Activated naive CD4-positive, alpha-beta T cell treated with Interleukin-2 at 50 U/mL for 16 hours (primary cell): ENCODE results near the gene MAST4.

Experiments used
- DNase-seq: peaks from one replicate; pipeline ENCODE4 v3.0.0-alpha.2; 2020

The MAST4 gene

DNA sequence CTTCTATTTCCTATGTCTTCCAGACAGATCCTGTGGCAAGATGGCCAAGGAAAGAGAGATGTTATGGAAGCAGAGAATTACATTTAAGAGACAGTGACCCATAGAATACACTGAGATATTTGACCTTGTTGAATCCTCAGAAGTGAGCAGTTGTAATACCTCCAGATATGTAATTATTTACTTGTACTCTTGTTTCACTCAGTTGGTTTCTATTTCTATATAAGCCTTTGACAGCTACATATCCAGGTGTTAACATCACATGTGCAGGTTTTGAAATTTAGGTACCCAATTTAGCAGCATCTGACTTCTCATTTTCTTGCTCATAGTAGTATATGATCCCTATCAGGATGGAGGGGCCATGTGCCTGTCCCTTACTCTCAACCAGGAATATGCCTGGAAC is 330.9 kb downstream of the MAST4 start:
- no peak for DNase-seq

DNA sequence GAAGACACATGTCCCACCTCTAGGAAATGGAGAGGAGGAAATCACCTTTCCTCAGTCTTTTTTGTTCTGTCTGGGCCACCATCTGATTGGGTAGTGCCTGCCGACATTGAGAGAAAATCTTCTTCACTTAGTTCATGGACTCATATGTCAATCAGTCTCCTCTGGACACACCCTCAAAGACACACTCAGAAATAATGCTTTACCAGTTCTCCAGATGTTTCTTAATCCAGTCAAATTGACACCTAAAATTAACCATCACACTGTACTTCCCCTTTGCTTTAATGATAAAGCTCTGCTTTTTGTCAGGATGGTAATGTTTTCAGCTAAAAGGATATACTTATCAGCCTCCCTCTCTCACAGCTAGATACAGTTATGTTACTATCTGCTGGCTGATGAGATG is 333.1 kb downstream of the MAST4 start:
- DNase-seq, result no peak

GRCh38 chr5:66929995-66930394 is 333.8 kb downstream of the MAST4 start:
- no peak for DNase-seq

DNA sequence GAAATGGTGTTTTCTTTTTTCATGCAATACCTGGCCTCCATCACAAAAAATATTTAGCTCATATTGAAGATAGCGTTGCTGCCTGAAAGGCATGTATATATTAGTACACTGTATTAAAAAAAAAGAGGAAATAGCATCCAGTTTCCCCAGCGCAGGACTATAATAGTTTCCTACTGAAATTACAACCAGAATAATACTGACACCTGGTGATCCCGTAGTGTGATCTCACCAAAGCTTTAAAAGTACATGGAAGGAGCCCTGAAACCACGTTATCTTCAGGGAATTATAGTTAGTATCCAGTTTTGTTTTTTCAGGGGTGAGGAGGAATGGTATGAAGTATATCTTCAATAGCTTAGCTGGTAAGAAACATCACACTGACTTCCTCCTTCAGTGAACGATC is 335.5 kb downstream of the MAST4 start:
- DNase-seq, result no peak

- DNase-seq, result no peak
Observed at GRCh38 chr5:66932457-66932856, 336.3 kb downstream of the MAST4 start.

- DNase-seq, result no peak
Observed at GRCh38 chr5:66933066-66933465, 336.9 kb downstream of the MAST4 start.

- no peak for DNase-seq
Observed at GRCh38 chr5:66939094-66939493, 342.9 kb downstream of the MAST4 start.

GRCh38 chr5:66945389-66946349 is 349.5 kb downstream of the MAST4 start:
- peak; percentile 5 for DNase-seq

GRCh38 chr5:66947458-66947857 is 351.3 kb downstream of the MAST4 start:
- DNase-seq, result no peak

GRCh38 chr5:66949066-66949465 is 352.9 kb downstream of the MAST4 start:
- DNase-seq, result no peak

DNA sequence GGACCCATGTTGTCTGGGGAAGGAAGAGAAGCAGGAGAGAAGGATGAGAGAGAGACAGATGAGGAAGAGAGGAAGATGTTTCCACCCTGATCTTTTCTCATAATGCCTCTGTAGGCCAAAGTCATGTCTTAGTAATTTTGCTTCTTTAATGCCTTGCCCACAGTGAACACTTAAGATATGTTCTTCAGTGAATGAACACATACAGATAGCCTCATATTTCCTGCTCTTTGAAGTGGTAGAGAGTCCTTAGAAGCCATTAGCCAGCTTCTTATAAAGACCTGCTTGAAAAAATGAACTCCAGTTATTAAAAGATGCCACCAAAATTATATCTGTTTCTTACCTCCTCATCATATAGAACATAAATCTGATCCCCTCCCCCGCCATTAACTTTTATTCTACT is 356.0 kb downstream of the MAST4 start:
- DNase-seq, result no peak

DNA sequence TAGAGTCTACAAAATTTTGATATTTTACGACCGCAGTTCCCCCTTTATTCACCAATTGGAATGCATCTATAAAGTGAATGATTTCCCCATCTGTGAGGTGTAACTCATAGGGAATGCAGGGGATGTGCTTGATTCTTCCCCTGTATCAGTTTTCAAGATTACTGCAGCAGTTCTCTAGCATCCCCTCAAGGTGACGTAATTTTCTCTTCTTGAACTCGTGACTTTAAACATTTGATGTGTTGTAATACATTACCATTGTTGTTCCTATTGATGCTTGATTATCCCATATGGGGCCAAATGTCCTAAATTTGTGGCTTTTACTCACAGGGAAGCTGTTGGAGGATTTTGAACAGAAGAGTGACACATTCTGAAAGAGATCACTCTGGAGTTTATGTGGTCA is 360.2 kb downstream of the MAST4 start:
- no peak for DNase-seq

- DNase-seq, result no peak
Observed at GRCh38 chr5:66958201-66958979, 362.2 kb downstream of the MAST4 start.

DNA sequence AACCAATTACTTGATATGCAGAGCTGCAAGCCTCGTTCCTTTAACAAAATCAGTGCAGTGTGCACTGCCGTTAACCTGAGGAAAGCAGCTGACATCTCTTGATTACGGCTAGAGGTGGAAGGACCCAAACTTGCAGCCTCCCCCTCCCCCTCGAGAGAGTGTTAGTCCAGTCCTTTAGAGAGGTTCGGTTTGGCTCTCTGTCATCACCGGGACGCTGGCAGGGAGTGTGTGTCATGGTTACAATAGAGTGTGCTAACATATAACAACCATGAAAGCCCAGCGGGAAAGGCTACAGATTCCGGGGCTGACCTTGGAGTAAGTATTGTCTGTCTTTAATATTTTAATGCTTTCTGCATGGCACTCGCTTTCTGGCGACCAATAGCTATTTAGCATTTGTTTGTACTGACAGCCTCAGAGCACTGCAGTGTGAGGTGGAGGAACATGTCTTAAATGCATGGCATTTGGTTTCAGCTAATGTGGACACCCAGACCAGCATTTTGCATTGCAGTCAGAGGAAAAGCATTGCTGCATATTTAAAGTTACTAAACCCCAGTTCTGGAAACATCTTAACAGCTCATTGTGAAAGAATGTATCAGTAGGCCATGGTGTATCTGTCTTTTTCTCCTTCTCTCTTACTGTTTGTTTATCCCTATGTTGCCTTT is 362.9 kb downstream of the MAST4 start:
- no peak for DNase-seq

DNA sequence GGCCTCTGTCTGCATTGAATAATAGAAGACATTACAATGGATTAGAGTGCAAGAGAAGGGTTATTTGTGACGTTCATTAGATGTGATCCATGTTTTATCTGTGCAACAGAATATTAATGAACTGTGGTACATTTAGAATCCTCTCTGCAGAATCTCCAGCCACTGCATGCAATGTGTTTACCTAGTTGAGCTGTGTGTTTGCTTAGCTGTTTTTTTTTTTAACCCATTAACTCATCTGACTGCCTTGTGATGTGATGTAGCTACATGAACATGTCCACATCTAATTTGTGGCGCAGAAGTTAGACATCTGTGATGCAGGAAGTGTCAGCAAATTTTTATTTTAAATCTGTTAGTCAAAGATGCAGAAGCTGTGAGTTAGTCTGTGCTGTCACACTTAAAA is 363.5 kb downstream of the MAST4 start:
- no peak for DNase-seq

DNA sequence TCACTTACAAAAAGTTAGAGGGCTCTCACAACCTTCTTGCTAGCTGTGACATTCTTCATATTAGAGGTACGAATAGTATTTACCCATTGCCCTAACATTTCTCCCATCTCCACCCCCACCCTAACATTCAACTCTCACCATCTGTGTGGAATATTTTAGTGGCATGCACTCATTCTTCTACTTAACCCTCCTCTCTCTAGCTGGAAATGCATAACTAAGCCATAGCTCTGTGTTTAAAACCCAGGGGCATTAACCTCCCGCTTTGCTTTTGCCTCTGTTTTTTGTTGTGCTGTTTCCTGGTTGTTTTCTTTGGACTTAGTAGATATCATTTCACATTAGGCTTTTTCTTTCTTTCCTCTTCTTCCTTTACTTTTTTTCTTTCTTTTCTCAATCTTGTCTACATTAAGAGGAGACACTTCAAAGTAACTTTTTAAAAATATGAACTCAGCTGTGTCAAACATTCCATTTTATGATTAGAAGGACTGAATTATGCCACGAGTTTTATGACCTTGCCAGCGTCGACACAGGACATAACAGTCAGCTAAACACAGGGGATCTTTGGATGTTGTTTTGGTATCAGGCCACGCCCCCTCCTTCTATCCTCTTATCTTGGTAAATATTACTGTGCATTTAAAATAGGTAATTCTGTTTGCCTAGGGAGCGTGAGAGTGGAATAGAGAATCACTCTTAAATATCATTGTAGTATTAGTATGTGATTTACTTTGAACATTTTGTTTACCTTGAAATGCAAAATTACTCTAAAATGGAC is 364.4 kb downstream of the MAST4 start:
- no peak for DNase-seq

GRCh38 chr5:66963559-66963971 is 367.4 kb downstream of the MAST4 start:
- DNase-seq, result no peak

- DNase-seq, result no peak
Observed at GRCh38 chr5:66966439-66966838, 370.2 kb downstream of the MAST4 start.

DNA sequence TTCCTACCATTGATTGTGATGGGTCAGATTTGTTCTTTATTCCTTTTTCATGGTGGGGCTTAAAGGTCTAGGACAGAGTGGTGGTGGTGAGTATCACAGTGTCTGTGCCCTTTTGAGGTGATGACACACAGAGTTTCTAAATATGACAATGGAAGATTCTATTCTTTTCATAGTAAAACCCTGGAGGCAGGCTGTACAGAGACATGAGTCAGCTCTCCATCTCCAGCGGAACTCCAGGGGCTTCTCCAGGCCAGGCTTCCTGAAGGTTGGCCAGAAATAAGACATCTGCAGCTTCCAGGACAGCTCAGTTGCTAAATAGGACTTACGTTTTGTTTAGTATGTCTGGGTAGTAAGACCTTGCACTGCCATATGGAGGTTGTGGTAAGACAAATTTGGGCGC is 370.9 kb downstream of the MAST4 start:
- DNase-seq, result no peak

- DNase-seq, result no peak
Observed at GRCh38 chr5:66967826-66968262, 371.7 kb downstream of the MAST4 start.

GRCh38 chr5:66969484-66969883 is 373.3 kb downstream of the MAST4 start:
- DNase-seq, result no peak

GRCh38 chr5:66969963-66970362 is 373.8 kb downstream of the MAST4 start:
- DNase-seq, result no peak

DNA sequence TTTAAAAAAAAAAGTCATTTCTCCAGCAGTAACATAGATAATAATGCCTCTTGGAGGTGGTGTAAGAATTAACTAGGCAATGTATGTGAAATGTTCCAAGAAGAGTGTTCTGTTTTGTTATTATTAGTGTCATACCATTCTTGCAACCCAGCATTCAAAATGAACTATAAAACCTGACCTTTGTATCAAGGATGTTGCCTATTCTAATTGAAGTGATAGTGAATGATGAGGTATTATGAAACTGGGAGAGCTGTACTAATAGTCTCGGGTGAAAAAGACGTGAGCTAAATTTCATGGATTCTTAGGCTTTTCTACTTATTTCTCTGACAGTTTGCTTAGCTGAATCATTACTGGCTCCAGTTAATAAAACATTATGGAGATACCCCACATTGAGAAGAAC is 375.8 kb downstream of the MAST4 start:
- no peak for DNase-seq
